ENCODE results near the gene FOXP1. TPM values are rescaled to one million over a fixed set of nuclear protein-coding genes. Genes with fewer than 3 reads are reported as not detected.

Gene FOXP1
- total RNA-seq, 4 donors from 2014 or later: 181 to 225 (median 205) TPM

DNA sequence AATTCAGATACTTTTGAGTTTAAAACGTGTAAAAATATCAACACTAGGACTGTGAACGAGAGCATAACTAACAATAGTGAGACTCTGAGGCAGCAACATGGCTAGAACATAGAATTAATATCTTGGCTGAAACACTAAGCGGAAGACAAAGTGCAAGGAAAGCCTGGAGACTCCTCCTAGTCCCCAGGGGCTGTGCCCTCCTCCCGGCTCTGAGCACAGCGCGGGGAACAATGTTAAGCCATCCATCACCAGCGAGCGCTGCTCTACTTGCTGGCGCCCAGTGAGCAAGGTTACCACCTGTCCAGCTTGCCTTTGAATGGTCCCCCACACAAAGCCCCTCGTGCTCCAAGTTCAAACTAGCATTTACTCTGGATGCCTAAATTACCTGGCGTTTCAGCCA lies 436.9 kb downstream of the FOXP1 start:
- DNase-seq (ENCODE audit: extremely low spot score): no peak
- TF ChIP-seq, protein P1, sequence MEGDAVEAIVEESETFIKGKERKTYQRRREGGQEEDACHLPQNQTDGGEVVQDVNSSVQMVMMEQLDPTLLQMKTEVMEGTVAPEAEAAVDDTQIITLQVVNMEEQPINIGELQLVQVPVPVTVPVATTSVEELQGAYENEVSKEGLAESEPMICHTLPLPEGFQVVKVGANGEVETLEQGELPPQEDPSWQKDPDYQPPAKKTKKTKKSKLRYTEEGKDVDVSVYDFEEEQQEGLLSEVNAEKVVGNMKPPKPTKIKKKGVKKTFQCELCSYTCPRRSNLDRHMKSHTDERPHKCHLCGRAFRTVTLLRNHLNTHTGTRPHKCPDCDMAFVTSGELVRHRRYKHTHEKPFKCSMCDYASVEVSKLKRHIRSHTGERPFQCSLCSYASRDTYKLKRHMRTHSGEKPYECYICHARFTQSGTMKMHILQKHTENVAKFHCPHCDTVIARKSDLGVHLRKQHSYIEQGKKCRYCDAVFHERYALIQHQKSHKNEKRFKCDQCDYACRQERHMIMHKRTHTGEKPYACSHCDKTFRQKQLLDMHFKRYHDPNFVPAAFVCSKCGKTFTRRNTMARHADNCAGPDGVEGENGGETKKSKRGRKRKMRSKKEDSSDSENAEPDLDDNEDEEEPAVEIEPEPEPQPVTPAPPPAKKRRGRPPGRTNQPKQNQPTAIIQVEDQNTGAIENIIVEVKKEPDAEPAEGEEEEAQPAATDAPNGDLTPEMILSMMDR (IDR thresholded peaks at IDR 0.05): no peak
- TF ChIP-seq POLR2A (IDR thresholded peaks at IDR 0.05; ENCODE audit: low read depth) (no peak), POLR2AphosphoS5 (IDR thresholded peaks at IDR 0.05) (no peak), EP300 (IDR thresholded peaks at IDR 0.05) (no peak)
- H3K4me3 ChIP-seq: no peak overlapping the region
- intact Hi-C loops (cut with DNase I): no loop called here
- 68% methylated on average over 11 of the region's 11 CpGs for WGBS
- no peaks in the 10 kb centered on the region for H3K9me3 ChIP-seq
- H3K36me3 ChIP-seq: no peaks in the 10 kb centered on the region
- H3K27me3 ChIP-seq: no peaks in the 10 kb centered on the region
- H3K27ac ChIP-seq (replicated peaks in 1 of 4): no peak overlapping the region
- peaks cover 0 to 31% (median 9%) of the 10 kb centered on the region in 4 donors for H3K4me1 ChIP-seq

DNA sequence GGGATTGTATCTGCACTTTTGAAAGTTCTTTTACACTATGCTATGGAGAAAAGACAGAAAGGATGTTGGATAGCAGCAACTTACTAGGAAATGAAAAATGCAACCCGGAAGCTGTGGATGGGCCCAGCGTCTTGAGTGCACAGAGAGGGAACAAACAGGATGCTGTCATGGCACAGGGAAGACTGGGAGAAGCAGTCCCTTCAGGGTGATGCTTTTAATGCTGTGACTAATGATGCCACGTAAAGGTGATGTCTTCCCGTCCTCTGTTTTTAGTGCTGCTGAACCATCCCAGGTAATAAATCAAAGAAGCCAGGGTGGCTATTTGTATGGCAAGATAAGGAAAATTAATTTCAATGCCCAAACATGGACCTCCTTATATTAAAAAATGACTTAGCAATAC lies 437.6 kb downstream of the FOXP1 start:
- H3K36me3 ChIP-seq: no peaks in the 10 kb centered on the region
- no peak overlapping the region for H3K27ac ChIP-seq (replicated peaks in 1 of 4)
- no peak for TF ChIP-seq POLR2AphosphoS5 (IDR thresholded peaks at IDR 0.05)
- TF ChIP-seq POLR2A (IDR thresholded peaks at IDR 0.05; ENCODE audit: low read depth): no peak
- TF ChIP-seq, protein P1 (IDR thresholded peaks at IDR 0.05): no peak
- TF ChIP-seq EP300 (IDR thresholded peaks at IDR 0.05): no peak
- WGBS: 82% methylated on average over 4 of the region's 4 CpGs
- H3K9me3 ChIP-seq: no peaks in the 10 kb centered on the region
- H3K4me3 ChIP-seq: no peak overlapping the region
- intact Hi-C loops (cut with DNase I): no loop called here
- peaks cover 0 to 37% (median 12%) of the 10 kb centered on the region in 4 donors for H3K4me1 ChIP-seq
- DNase-seq (ENCODE audit: extremely low spot score): no peak
- H3K27me3 ChIP-seq: no peaks in the 10 kb centered on the region

DNA sequence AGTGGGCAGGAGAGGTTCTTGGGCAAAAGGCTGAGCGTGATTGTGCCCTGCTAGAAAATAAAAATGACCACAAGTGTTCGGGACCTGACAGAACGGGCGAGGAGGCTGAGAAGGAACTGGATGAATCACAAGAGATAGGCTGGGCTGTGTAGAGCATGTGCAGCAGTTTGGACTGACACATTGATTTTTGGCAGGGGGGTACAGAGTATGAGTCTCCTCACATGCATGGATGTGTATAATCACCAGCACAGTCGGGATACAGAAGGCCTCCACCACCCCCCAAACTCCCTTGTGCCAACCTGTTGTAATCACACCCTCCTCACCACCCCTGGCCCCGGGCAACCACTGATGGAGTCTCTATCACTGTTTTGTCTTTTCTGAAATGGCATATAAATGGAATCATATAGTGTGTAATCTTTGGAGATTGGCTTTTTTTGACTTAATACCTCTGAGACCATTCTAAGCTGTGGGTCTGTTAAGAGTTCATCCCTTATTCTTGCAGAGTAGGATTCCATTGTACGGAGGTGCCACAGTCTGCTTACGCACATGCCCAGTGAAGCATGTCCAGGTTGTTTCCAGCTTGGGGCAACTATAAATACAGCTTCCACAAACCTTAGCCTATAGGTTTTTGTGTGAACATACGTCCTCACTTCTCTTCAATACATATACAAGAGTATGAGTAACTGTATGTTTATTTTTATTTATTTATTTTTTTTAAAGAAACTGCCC lies 438.8 kb downstream of the FOXP1 start:
- Histone ChIP-seq H3K27me3 (no peaks in the 10 kb centered on the region), H3K4me1 (peaks cover 0 to 40% (median 13%) of the 10 kb centered on the region in 4 donors), H3K36me3 (no peaks in the 10 kb centered on the region), H3K4me3 (no peak overlapping the region), H3K9me3 (no peaks in the 10 kb centered on the region), H3K27ac (replicated peaks in 1 of 4) (peak overlapping the region in 3 of 4 donors; percentile 0 to 66 (median 35))
- intact Hi-C loops (cut with DNase I): no loop called here
- DNase-seq (ENCODE audit: extremely low spot score): no peak
- WGBS: 81% methylated on average over 9 of the region's 9 CpGs
- no peak for TF ChIP-seq POLR2A (IDR thresholded peaks at IDR 0.05; ENCODE audit: low read depth)
- no peak for TF ChIP-seq POLR2AphosphoS5 (IDR thresholded peaks at IDR 0.05)
- TF ChIP-seq, protein P1 (IDR thresholded peaks at IDR 0.05): no peak
- no peak for TF ChIP-seq EP300 (IDR thresholded peaks at IDR 0.05)

DNA sequence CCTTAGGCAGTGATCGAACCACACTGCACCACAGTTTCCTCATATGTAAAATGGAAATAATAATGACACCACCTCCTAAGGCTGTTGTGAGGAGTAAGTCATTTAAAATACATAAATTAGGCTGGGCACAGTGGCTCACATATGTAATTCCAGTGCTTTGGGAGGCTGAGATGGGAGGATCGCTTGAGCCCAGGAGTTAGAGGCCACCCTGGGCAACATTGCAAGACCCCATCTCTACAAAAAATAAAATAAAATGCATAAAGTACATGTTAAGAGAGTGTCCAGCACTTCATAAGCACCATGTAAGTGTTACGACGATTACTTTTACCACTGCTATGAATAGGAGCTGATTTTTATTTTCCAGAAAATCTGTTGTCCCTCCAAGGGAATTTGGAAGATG lies 440.0 kb downstream of the FOXP1 start:
- WGBS: 91% methylated on average over 4 of the region's 4 CpGs
- Histone ChIP-seq H3K4me1 (peaks cover 0 to 45% (median 13%) of the 10 kb centered on the region in 4 donors), H3K9me3 (no peaks in the 10 kb centered on the region), H3K36me3 (no peaks in the 10 kb centered on the region), H3K27ac (replicated peaks in 1 of 4) (peak overlapping the region in 3 of 4 donors; percentile 49 to 71 (median 66)), H3K27me3 (no peaks in the 10 kb centered on the region), H3K4me3 (no peak overlapping the region)
- TF ChIP-seq EP300 (IDR thresholded peaks at IDR 0.05) (no peak), POLR2AphosphoS5 (IDR thresholded peaks at IDR 0.05) (no peak), POLR2A (IDR thresholded peaks at IDR 0.05; ENCODE audit: low read depth) (no peak)
- TF ChIP-seq, protein P1 (IDR thresholded peaks at IDR 0.05): no peak
- intact Hi-C loops (cut with DNase I): no loop called here
- DNase-seq (ENCODE audit: extremely low spot score): no peak

All from esophagus muscularis mucosa (tissue), 4 donors.